A172 (cell line): Measurements from ENCODE around the gene HGFAC. TPM values are rescaled to one million over a fixed set of nuclear protein-coding genes. Genes with fewer than 3 reads are reported as not detected.
A peak's percentile ranks its signal among the peaks of the same experiment; 100 is the strongest.

ENCODE experiments used
- DNase-seq: peaks from one replicate; pipeline ENCODE4 v3.0.0-alpha.2; 2015; ENCODE audit warnings: low spot score
- total RNA-seq: library from RNA; depleted of rRNA; stranded (reverse); fragments of >200 nt; shearing (Covaris generic); gene quantifications from 2 replicates; pipeline ENCODE4 v1.2.3, GENCODE V29; 2014

HGFAC gene
- total RNA-seq, 1 experiment from 2014 or later = not detected

DNA sequence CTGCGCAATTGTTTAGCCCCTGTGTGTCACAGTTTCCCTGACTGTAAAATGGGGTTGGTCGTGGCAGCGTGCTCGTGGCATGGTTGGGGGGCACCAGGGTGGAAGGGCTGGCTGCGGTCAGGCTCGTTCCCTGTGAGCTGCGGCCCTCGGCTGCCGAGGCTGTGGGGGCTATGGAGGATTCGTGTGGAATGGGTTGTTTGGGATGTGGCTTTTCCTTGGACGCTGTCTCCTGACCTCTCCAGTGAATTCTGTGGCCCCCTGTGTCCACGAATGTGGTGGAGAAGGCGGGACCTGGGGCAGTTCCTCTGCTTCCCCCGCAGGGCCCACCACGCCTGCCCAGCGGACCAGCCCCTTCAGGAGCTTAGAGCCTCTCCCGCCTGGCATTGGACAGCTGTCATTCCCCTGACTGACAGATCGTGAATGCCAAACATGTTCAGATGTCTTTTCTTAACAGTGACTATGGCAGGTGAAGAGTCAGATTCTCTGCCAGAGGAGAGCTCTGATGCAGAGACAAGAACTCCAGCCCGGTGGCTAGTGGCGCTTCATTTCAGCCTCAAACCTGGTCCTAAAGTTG is 17.2 kb upstream of the HGFAC start:
- DNase-seq = no peak

- no peak for DNase-seq
Measured at GRCh38 chr4:3426465-3427133, 15.2 kb upstream of the HGFAC start.

GRCh38 chr4:3427134-3427476 is 14.7 kb upstream of the HGFAC start:
- DNase-seq = no peak

GRCh38 chr4:3427706-3428446 is 13.9 kb upstream of the HGFAC start:
- no peak for DNase-seq

DNA sequence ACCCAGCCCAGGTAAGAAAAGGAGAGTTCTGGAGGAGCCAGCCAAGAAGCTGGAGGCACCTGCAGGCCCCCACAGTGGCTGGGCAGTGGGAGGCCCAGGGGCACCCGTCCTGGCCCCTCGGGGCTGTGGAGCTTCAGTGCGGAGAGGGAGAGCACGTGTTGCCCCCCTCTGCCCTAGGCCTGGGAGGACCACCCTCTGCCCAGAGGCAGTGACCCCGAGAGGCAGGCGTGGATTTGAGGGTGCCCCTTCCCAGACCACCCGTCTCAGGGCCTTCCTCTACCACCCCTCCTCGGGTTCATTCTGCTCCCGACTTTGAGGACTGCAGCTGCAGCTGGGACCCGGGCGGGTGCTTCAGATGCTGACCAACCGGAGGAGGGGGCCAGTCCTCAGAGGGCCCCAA is 12.1 kb upstream of the HGFAC start:
- no peak for DNase-seq

GRCh38 chr4:3430524-3430923 is 11.2 kb upstream of the HGFAC start:
- DNase-seq = no peak

GRCh38 chr4:3431446-3431993 is 10.2 kb upstream of the HGFAC start:
- DNase-seq = no peak

- DNase-seq = no peak
Measured at GRCh38 chr4:3432381-3432790, 9.4 kb upstream of the HGFAC start.

DNA sequence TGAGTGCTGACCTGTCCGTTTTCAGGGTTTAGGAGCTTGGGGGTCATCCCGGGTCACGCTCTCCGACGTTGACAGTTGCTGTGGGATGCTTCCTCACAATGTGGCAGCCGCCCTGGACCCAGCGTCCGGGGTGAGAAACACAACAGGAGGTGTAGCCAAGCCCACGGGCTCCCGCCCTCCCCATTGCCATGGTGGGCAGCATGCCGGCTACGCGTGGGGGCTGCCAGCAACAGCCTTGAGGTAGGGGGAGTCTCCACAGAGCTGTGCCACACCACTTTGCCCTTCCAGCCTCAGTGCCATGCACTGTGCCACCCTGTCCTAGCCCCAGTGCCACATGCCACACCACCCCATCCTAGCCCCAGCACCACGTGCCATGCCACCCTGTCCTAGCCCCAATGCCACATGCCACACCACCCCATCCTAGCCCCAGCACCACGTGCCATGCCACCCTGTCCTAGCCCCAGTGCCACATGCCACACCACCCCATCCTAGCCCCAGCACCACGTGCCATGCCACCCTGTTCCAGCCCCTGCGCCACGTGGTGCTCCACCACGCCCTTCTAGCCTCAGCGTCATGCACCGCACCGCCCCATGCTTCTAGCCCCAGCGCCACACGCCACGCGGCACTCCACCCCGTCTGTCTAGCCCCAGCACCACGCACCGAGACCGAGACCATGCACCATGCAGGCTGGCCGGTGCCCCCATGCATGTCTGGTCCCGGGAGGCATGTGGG is 8.5 kb upstream of the HGFAC start:
- DNase-seq = no peak

DNA sequence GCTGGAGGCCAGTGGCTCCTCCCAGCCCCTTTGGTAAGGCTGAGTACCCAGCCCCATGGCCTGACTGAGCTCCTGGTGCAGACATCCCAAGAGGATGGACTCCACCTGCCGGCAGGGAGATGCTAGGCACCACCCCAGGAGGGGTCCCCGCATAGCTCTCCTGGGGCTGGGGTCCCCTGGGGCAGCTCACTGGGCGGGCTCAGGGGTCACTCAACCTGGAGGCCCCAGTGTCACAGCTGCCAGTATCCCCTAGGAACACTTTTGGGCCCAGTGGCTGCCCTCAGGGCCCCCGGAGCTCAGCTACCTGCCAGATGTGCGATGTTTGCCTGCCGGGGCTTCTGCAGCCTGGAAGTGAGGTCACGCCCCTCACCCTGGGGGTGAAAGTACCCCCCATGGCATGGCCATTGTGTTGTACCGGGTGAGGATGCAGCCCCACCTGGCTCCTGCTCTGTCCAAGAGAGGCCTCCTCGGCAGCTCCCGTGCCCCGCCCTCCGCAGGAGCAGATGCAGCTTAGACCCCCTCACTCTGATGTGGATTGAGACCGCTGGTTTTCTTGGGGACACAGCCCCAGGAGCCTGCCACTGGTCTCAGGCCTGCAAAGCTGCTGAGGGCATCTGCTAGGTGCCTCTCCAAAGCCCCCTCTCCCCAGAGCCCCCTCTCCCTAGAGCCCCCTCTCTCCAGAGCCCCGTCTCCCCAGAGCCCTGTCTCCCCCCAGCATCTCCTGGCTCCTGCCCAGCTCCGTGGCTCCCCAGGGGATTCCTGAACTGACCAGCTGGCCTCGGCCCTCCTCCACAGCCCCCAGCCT is 6.7 kb upstream of the HGFAC start:
- no peak for DNase-seq

GRCh38 chr4:3435686-3435956 is 6.1 kb upstream of the HGFAC start:
- no peak for DNase-seq

DNA sequence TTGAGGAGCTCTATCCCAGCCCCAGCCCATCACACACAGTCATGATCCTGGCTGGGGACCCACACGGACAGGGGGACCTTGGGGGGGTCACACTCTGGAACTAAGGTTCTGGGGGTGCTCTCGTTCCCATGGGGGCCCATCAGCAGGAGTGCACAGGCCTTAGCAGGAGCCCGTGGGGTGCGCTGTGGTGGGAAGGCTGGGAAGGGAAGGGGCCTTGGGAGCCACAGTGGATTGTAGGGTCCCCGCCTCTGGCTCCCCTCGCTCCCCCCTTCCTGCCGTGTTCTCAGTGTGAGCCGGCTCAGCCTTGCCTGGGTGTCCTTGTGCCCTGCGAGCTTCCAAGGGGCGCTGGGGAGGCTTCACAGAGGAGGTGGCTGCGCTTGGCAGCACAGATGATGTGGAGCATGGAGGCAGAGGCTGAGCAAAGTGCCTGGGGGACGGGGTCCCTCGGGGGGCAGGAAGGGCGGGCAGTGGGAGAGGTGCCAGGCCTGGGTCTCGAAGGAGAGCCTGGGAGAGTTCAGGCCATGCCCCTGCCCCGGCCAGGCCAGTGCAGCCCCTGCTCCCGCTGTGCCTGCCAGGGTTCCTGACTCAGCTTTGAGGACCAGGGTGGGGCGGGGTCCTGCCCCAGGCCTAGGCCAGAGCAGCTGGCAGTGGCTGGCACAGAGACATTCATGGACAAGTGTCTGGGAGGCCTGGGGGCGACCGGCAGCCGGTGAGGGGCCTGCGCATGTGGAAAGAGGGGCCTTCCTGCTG is 5.5 kb upstream of the HGFAC start:
- DNase-seq = peak; percentile 25

GRCh38 chr4:3436798-3437581 is 4.8 kb upstream of the HGFAC start:
- DNase-seq = peak; percentile 83

GRCh38 chr4:3437582-3437936 is 4.2 kb upstream of the HGFAC start:
- DNase-seq = no peak

- DNase-seq = no peak
Measured at GRCh38 chr4:3437998-3438846, 3.5 kb upstream of the HGFAC start.

GRCh38 chr4:3438847-3439180 is 3.0 kb upstream of the HGFAC start:
- DNase-seq = no peak

- DNase-seq = no peak
Measured at GRCh38 chr4:3439391-3439790, 2.4 kb upstream of the HGFAC start.

DNA sequence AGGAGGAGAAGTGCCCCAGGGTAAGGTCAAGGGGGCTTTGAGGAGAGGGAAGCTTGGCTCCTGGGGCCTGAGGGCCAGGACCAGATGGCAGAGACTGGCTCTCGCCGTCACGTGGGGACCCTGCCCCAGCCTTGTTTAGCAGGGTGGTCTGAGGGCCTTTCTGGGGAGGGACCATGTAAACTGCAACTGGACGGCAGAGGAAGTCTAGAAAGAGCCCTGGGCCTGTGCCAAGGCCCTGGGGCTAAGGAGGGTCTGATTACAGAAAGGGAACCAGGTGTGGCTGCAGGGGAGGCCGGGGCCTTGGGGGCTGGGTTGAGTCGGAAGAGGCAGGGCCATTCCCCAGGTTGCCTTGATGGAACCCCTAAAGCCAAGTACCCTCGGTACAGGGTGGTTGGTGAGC is 1.8 kb upstream of the HGFAC start:
- DNase-seq = no peak

DNA sequence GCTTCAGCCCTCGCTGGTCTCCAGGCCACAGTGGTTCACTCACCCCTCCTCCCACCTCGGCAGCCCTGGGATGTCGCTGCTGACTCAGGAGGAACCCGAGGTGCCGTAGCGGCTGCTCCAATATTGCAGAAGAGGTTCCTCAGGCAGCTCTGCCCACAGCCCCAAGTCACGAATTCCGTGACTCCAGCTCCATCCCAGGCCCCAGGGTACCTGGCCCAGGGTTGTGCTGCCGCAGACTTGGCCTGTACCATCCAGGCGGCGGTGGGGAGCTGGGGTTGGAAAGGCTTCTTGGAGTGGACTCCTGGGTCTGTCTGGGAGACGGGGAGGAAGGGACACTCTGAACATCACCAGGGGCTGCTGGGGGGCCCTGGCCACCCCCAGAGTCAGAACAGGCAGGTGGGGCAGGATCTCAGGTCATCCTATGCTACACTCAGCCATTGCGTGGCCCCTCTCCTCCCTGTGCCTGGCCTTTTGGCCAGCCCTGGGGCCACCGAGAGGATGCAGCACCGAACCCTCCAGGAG is 728 bp upstream of the HGFAC start:
- peak; percentile 27 for DNase-seq
